ENCODE measurements around the gene MAN2A1.

The MAN2A1 gene

DNA sequence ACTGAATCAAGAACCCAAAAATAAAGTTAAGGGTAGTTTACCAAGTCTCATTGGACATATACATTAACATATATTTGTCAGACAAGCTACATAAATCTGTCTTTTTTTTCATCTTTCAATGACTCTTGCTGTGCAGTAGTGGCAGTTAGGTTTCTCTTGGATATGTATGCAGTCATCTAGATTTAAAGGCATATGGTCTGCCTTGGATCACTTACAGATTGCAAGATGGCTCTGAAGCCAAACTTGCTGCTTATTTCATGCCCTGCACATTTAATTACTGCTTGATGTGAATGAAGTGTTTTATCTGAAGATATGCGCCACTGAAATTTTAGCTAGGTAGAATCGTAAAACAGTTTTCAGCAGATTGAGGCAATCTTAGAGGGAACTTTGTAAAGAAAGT is 18.6 kb upstream of the MAN2A1 start:
- no peak for DNase-seq (ENCODE audit: low read depth)
- TF ChIP-seq, protein P1, sequence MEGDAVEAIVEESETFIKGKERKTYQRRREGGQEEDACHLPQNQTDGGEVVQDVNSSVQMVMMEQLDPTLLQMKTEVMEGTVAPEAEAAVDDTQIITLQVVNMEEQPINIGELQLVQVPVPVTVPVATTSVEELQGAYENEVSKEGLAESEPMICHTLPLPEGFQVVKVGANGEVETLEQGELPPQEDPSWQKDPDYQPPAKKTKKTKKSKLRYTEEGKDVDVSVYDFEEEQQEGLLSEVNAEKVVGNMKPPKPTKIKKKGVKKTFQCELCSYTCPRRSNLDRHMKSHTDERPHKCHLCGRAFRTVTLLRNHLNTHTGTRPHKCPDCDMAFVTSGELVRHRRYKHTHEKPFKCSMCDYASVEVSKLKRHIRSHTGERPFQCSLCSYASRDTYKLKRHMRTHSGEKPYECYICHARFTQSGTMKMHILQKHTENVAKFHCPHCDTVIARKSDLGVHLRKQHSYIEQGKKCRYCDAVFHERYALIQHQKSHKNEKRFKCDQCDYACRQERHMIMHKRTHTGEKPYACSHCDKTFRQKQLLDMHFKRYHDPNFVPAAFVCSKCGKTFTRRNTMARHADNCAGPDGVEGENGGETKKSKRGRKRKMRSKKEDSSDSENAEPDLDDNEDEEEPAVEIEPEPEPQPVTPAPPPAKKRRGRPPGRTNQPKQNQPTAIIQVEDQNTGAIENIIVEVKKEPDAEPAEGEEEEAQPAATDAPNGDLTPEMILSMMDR (IDR thresholded peaks at IDR 0.05; ENCODE audit: low read depth, low read length, missing control alignments): no peak
- H3K4me3 ChIP-seq (ENCODE audit: low read depth, low read length): no peak overlapping the region
- in situ Hi-C loops (cut with HindIII; ENCODE audit: low sequenced_read_pairs): no loop called here

DNA sequence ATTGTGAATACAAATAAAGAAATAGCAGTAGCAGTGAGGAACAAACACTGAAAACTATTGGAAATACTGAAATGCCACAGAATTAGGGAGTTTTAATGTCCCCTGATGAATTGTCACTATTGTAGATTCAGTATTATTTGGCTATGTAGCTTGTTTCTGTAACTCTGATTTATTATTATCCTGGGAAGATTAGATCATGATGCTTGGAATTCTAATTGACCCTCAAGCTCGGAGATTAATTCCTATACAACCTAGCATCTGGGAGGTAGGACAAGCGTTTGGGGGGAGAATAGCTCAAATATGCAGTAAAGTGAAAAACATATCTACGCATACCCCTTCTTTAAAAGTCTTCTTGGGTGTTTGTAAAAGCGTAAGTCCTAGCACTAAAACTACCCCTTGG is 15.1 kb upstream of the MAN2A1 start:
- no peak overlapping the region for H3K4me3 ChIP-seq (ENCODE audit: low read depth, low read length)
- in situ Hi-C loops (cut with HindIII; ENCODE audit: low sequenced_read_pairs): no loop called here
- no peak for DNase-seq (ENCODE audit: low read depth)
- TF ChIP-seq, protein P1 (IDR thresholded peaks at IDR 0.05; ENCODE audit: low read depth, low read length, missing control alignments): no peak

DNA sequence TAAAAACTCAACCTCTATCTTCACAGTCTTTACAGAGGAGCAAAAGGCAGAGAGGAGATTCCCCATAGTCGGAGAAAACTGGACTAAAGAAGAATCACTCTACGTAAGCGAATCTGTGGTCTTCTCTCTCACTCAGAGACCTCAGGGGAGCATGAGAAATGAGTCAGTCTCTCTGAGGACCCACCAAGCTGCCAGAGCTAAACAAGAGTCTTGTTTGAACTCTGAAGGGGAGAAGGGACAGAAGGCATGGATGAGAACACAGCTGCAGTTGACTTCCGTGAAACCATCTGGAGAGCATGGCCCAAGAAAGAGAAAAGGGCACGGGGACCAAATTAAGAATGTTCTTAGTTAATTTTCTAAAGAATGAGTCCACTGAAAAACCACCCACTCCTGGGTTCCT is 12.8 kb upstream of the MAN2A1 start:
- in situ Hi-C loops (cut with HindIII; ENCODE audit: low sequenced_read_pairs): no loop called here
- DNase-seq (ENCODE audit: low read depth): no peak
- H3K4me3 ChIP-seq (ENCODE audit: low read depth, low read length): no peak overlapping the region
- TF ChIP-seq, protein P1 (IDR thresholded peaks at IDR 0.05; ENCODE audit: low read depth, low read length, missing control alignments): no peak

DNA sequence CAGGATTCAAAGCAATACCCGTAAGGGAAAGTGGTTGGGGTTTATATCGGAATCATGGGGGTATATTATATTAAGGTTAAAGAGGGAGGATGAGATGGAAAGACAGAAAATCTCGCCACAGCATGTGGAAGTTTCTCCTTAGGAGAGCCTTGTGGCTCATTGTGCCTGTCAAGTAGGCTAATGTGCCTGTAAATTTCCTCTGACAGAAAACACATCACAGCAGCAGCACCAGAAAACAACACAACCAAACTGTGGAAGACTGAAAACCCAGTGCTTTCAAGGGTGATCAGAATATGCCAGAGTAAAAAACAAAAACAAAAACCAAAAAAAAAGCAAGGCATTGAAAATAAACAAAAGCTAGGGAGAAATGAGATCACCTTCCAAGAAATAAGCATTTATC is 11.3 kb upstream of the MAN2A1 start:
- in situ Hi-C loops (cut with HindIII; ENCODE audit: low sequenced_read_pairs): no loop called here
- TF ChIP-seq, protein P1 (IDR thresholded peaks at IDR 0.05; ENCODE audit: low read depth, low read length, missing control alignments): no peak

DNA sequence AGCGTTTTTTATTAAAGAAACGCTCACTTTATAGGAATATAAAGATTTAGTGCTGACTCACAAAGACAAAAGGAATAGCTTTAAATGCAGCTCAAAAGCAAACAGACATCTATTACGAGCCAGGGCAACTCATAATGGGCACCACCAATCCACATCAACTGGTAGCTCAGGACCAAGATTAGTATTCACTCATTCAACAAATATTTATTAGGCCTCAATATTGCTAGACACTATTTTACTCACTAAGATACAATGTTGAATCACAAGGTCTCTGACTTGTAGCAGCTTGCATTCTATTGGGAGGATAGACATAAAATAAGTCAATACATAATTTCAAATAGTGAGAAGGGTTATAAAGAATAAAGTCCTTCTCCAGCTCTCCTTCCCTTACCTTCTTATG is 8.0 kb upstream of the MAN2A1 start:
- DNase-seq (ENCODE audit: low read depth): no peak
- in situ Hi-C loops (cut with HindIII; ENCODE audit: low sequenced_read_pairs): no loop called here
- TF ChIP-seq, protein P1 (IDR thresholded peaks at IDR 0.05; ENCODE audit: low read depth, low read length, missing control alignments): no peak
- no peak overlapping the region for H3K4me3 ChIP-seq (ENCODE audit: low read depth, low read length)

More for the DNA sequence above, 11.3 kb upstream of the MAN2A1 start:
- no peak for DNase-seq (ENCODE audit: low read depth)
- no peak overlapping the region for H3K4me3 ChIP-seq (ENCODE audit: low read depth, low read length)

DNA sequence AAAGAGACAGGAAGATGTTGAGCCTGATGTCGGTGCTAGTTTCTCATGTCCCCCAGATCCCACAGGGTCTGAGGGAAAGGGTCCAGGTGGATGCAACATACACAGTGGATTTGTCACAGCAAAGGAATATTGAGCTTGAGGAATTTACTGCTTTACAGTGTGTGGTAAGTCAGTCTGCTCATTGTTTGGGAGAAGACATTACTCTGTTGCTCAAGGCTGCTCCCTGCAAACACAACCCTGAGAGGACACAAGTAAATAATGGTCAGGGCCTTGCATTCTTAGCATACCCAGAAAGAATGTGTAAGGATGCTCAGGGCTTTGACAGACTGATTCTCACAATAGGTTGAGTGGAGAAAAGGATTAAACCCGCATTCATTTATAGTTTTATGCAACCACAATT is 7.3 kb upstream of the MAN2A1 start:
- in situ Hi-C loops (cut with HindIII; ENCODE audit: low sequenced_read_pairs): no loop called here
- H3K4me3 ChIP-seq (ENCODE audit: low read depth, low read length): no peak overlapping the region
- TF ChIP-seq, protein P1 (IDR thresholded peaks at IDR 0.05; ENCODE audit: low read depth, low read length, missing control alignments): no peak
- DNase-seq (ENCODE audit: low read depth): no peak

DNA sequence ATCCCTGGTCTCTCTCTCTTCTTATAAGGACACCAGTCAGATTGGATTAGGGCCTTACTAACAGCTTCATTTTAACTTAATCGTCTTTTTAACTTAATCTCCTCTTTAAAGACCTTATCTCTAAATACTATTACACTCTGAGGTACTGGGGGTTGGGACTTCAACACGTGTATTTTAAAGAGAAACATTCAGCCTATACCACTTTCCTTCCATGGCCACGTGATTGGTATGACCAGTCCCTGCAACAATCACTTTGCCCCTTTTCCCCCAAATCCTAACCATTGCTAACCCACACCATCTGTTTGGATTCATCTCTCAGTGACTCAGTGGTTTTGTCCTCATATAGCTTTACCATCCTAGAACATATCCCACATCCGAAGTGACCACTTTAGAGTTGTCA is 3.8 kb upstream of the MAN2A1 start:
- TF ChIP-seq, protein P1 (IDR thresholded peaks at IDR 0.05; ENCODE audit: low read depth, low read length, missing control alignments): no peak
- no peak for DNase-seq (ENCODE audit: low read depth)
- in situ Hi-C loops (cut with HindIII; ENCODE audit: low sequenced_read_pairs): no loop called here
- no peak overlapping the region for H3K4me3 ChIP-seq (ENCODE audit: low read depth, low read length)

Measured in astrocyte of the cerebellum (primary cell).